ENCODE data around the gene HRAS. TPM values are rescaled to one million over a fixed set of nuclear protein-coding genes. Genes with fewer than 3 reads are reported as not detected.

HRAS gene
- polyA plus RNA-seq, 3 donors, result 10.1 to 32.9 (median 10.3) TPM

- H3K9ac ChIP-seq (ENCODE audit: insufficient read depth, low read length, poor library complexity, severe bottlenecking), result no peak overlapping the region
- no peak for TF ChIP-seq CTCF (IDR thresholded peaks at IDR 0.05)
- Mint-ChIP-seq H3K4me1 (peaks cover 17% of the 10 kb centered on the region), H3K27me3 (ENCODE audit: low read depth in 3 of 3) (peaks cover 7 to 31% (median 28%) of the 10 kb centered on the region in 3 donors), H3K27ac (no peak overlapping the region), H3K36me3 (peaks cover 5 to 12% of the 10 kb centered on the region in 2 donors), H3K4me3 (no peak overlapping the region), H3K9me3 (peaks cover 0 to 4% (median 0%) of the 10 kb centered on the region in 7 donors)
- H4K20me1 ChIP-seq (ENCODE audit: insufficient read depth, low read length), result peaks cover 20% of the 10 kb centered on the region
- WGBS (ENCODE audit: insufficient coverage), result 94% methylated on average over 12 of the region's 18 CpGs
- peaks cover 3% of the 10 kb centered on the region for H3K79me2 ChIP-seq (ENCODE audit: insufficient read depth, low read length)
- peaks cover 0 to 22% of the 10 kb centered on the region in 2 donors for H3K27me3 ChIP-seq (ENCODE audit: control insufficient read depth in 2 of 2, insufficient read depth in 2 of 2, low read length in 2 of 2)
- peaks cover 17 to 32% of the 10 kb centered on the region in 2 donors for H3K4me1 ChIP-seq (ENCODE audit: control insufficient read depth in 1 of 2, insufficient read depth in 2 of 2, low read length in 2 of 2)
- peaks cover 0 to 11% of the 10 kb centered on the region in 2 donors for H3K36me3 ChIP-seq (replicated peaks in 1 of 2; ENCODE audit: control insufficient read depth in 1 of 2, insufficient read depth in 2 of 2, low read length in 2 of 2)
- H3K27ac ChIP-seq (ENCODE audit: low read depth in 1 of 2, low read length in 2 of 2), result no peak overlapping the region
- no peak for DNase-seq
- no peaks in the 10 kb centered on the region for H3K9me3 ChIP-seq (replicated peaks in 1 of 2; ENCODE audit: control insufficient read depth in 1 of 2, insufficient read depth in 1 of 2, low read length in 2 of 2)
- no peak overlapping the region for H3K4me3 ChIP-seq (replicated peaks in 1 of 3; ENCODE audit: low read depth in 2 of 3, low read length in 3 of 3)
- H2AFZ ChIP-seq (ENCODE audit: insufficient read depth, low read depth, low read length, poor library complexity, severe bottlenecking), result no peak overlapping the region
- intact Hi-C loops (cut with micrococcal nuclease), result no loop called here
- no peak overlapping the region for H3K4me2 ChIP-seq (replicated peaks; ENCODE audit: extremely low read depth, low read length, poor library complexity, severe bottlenecking)
Observed at GRCh38 chr11:563066-563811, 27.9 kb upstream of the HRAS start.

GRCh38 chr11:562046-562645, 26.8 kb upstream of the HRAS start:
- no peak for DNase-seq

More at GRCh38 chr11:562046-562645, 26.8 kb upstream of the HRAS start:
- Histone ChIP-seq H3K36me3 (replicated peaks in 1 of 2; ENCODE audit: control insufficient read depth in 1 of 2, insufficient read depth in 2 of 2, low read length in 2 of 2) (peaks cover 0 to 11% of the 10 kb centered on the region in 2 donors), H3K4me3 (replicated peaks in 1 of 3; ENCODE audit: low read depth in 2 of 3, low read length in 3 of 3) (no peak overlapping the region), H3K4me2 (replicated peaks; ENCODE audit: extremely low read depth, low read length, poor library complexity, severe bottlenecking) (peak overlapping the region; percentile 99), H3K9me3 (replicated peaks in 1 of 2; ENCODE audit: control insufficient read depth in 1 of 2, insufficient read depth in 1 of 2, low read length in 2 of 2) (no peaks in the 10 kb centered on the region), H3K79me2 (ENCODE audit: insufficient read depth, low read length) (peaks cover 3% of the 10 kb centered on the region), H4K20me1 (ENCODE audit: insufficient read depth, low read length) (peaks cover 20% of the 10 kb centered on the region), H3K27me3 (ENCODE audit: control insufficient read depth in 2 of 2, insufficient read depth in 2 of 2, low read length in 2 of 2) (peaks cover 0 to 25% of the 10 kb centered on the region in 2 donors), H3K9ac (ENCODE audit: insufficient read depth, low read length, poor library complexity, severe bottlenecking) (peak overlapping the region; percentile 62), H2AFZ (ENCODE audit: insufficient read depth, low read depth, low read length, poor library complexity, severe bottlenecking) (no peak overlapping the region), H3K27ac (ENCODE audit: low read depth in 1 of 2, low read length in 2 of 2) (no peak overlapping the region), H3K4me1 (ENCODE audit: control insufficient read depth in 1 of 2, insufficient read depth in 2 of 2, low read length in 2 of 2) (peaks cover 14 to 26% of the 10 kb centered on the region in 2 donors)
- no peak overlapping the region for H3K27ac Mint-ChIP-seq
- 98% methylated on average over 29 of the region's 29 CpGs for WGBS (ENCODE audit: insufficient coverage)
- peaks cover 0 to 3% (median 0%) of the 10 kb centered on the region in 7 donors for H3K9me3 Mint-ChIP-seq
- intact Hi-C loops (cut with micrococcal nuclease), result no loop called here
- H3K4me1 Mint-ChIP-seq, result peaks cover 14% of the 10 kb centered on the region
- peaks cover 5 to 12% of the 10 kb centered on the region in 2 donors for H3K36me3 Mint-ChIP-seq
- peak overlapping the region; percentile 81 to 89 for H3K4me3 Mint-ChIP-seq
- H3K27me3 Mint-ChIP-seq (ENCODE audit: low read depth in 3 of 3), result peaks cover 16 to 33% (median 33%) of the 10 kb centered on the region in 3 donors
- no peak for TF ChIP-seq CTCF (IDR thresholded peaks at IDR 0.05)

Data from CD14-positive monocyte (primary cell).